H9 (cell line): ENCODE measurements around the gene C5orf46. TPM values are rescaled to one million over a fixed set of nuclear protein-coding genes. Genes with fewer than 3 reads are reported as not detected.
A peak's percentile ranks its signal among the peaks of the same experiment; 100 is the strongest.

Source experiments
- DNase-seq: peaks from one replicate; pipeline ENCODE4 v3.0.0-alpha.2; 2017
- H2AFZ ChIP-seq: one replicate; pipeline ENCODE4 v1.6.1; 2013; ENCODE audit warnings: mild to moderate bottlenecking, low read length, control low read depth, moderate library complexity
- H2AK5ac ChIP-seq: 2 replicates; pipeline ENCODE4 v1.6.1; 2013; ENCODE audit warnings: low read length, control low read depth, mixed read lengths; ENCODE audit not compliant: insufficient read length
- H2BK120ac ChIP-seq: one replicate; pipeline ENCODE4 v1.6.1; 2013; ENCODE audit warnings: low read depth, mild to moderate bottlenecking, low read length, control low read depth, inconsistent platforms; ENCODE audit not compliant: poor library complexity, severe bottlenecking
- H2BK12ac ChIP-seq: 2 replicates; pipeline ENCODE4 v1.6.1; 2013; ENCODE audit warnings: low read length, control low read depth, mixed read lengths, low read depth; ENCODE audit not compliant: insufficient read length
- H2BK15ac ChIP-seq: 2 replicates; pipeline ENCODE4 v1.6.1; 2013; ENCODE audit warnings: low read depth, low read length, control low read depth
- H2BK20ac ChIP-seq: one replicate; pipeline ENCODE4 v1.6.1; 2013; ENCODE audit warnings: low read depth, mild to moderate bottlenecking, low read length, control low read depth, inconsistent platforms; ENCODE audit not compliant: poor library complexity, severe bottlenecking
- H2BK5ac ChIP-seq: 2 replicates; pipeline ENCODE4 v1.6.1; 2013; ENCODE audit warnings: low read length, control low read depth, mixed read lengths; ENCODE audit not compliant: insufficient read length
- H3K14ac ChIP-seq: 2 replicates; pipeline ENCODE4 v1.6.1; 2013; ENCODE audit warnings: low read length, control low read depth; ENCODE audit not compliant: insufficient read depth
- H3K18ac ChIP-seq: 2 replicates; pipeline ENCODE4 v1.6.1; 2013; ENCODE audit warnings: low read depth, mild to moderate bottlenecking, mixed read lengths, low read length, control low read depth; ENCODE audit not compliant: insufficient read length
- H3K23ac ChIP-seq: 2 replicates; pipeline ENCODE4 v1.6.1; 2013; ENCODE audit warnings: low read length, control low read depth, mixed read lengths, low read depth; ENCODE audit not compliant: insufficient read length
- H3K23me2 ChIP-seq: 2 replicates; pipeline ENCODE4 v1.6.1; 2013; ENCODE audit warnings: low read depth, mild to moderate bottlenecking, mixed read lengths, low read length, control low read depth; ENCODE audit not compliant: insufficient read length, poor library complexity, severe bottlenecking
- H3K27ac ChIP-seq: 2 replicates; pipeline ENCODE4 v1.5.1; 2013; ENCODE audit warnings: low read length, control low read depth, mixed read lengths, low read depth; ENCODE audit not compliant: insufficient read length
- H3K27me3 ChIP-seq: 2 replicates; pipeline ENCODE4 v1.6.1; 2013; ENCODE audit warnings: low read length, control low read depth, inconsistent platforms; ENCODE audit not compliant: insufficient read depth
- H3K4ac ChIP-seq: 2 replicates; pipeline ENCODE4 v1.6.1; 2013; ENCODE audit warnings: low read depth, mild to moderate bottlenecking, control low read depth, inconsistent platforms, low read length, moderate library complexity
- H3K4me1 ChIP-seq: 2 replicates; pipeline ENCODE4 v1.6.1; 2013; ENCODE audit warnings: low read length, control low read depth, inconsistent platforms; ENCODE audit not compliant: insufficient read depth
- H3K4me2 ChIP-seq: 2 replicates; pipeline ENCODE4 v1.6.1; 2013; ENCODE audit warnings: low read length, control low read depth, mixed read lengths; ENCODE audit not compliant: insufficient read length, insufficient read depth
- H3K56ac ChIP-seq: 2 replicates; pipeline ENCODE4 v1.6.1; 2013; ENCODE audit warnings: low read depth, mild to moderate bottlenecking, mixed read lengths, low read length, control low read depth; ENCODE audit not compliant: insufficient read length
- H3K79me1 ChIP-seq: 2 replicates; pipeline ENCODE4 v1.6.1; 2013; ENCODE audit warnings: low read depth, mild to moderate bottlenecking, moderate library complexity, low read length, control low read depth, inconsistent platforms; ENCODE audit not compliant: insufficient read depth, poor library complexity, severe bottlenecking
- H3K79me2 ChIP-seq: 2 replicates; pipeline ENCODE4 v1.6.1; 2013; ENCODE audit warnings: low read length, control low read depth, inconsistent platforms; ENCODE audit not compliant: insufficient read depth
- H3K9ac ChIP-seq: 2 replicates; pipeline ENCODE4 v1.6.1; 2013; ENCODE audit warnings: low read length, control low read depth, mixed read lengths; ENCODE audit not compliant: insufficient read length; ENCODE audit errors: extremely low read depth
- H3K9me3 ChIP-seq: one replicate; pipeline ENCODE4 v1.6.1; 2013; ENCODE audit warnings: low read depth, low read length, inconsistent platforms; ENCODE audit not compliant: control insufficient read depth
- H3T11ph ChIP-seq: one replicate; pipeline ENCODE4 v1.6.1; 2013; ENCODE audit warnings: mild to moderate bottlenecking, low read length, control low read depth, inconsistent platforms
- H4K20me1 ChIP-seq: one replicate; pipeline ENCODE4 v1.6.1; 2013; ENCODE audit not compliant: control insufficient read depth, insufficient read length, insufficient read depth
- H4K5ac ChIP-seq: 2 replicates; pipeline ENCODE4 v1.6.1; 2013; ENCODE audit warnings: low read depth, mild to moderate bottlenecking, mixed read lengths, low read length, control low read depth; ENCODE audit not compliant: insufficient read length
- H4K8ac ChIP-seq: replicated peaks from 2 replicates; pipeline ENCODE4 v1.6.1; 2013; ENCODE audit warnings: low read length, control low read depth, mixed read lengths, low read depth; ENCODE audit not compliant: insufficient read length
- H4K91ac ChIP-seq: 2 replicates; pipeline ENCODE4 v1.6.1; 2013; ENCODE audit warnings: low read depth, mild to moderate bottlenecking, moderate library complexity, mixed read lengths, low read length, control low read depth; ENCODE audit not compliant: insufficient read length
- H3K27ac Mint-ChIP-seq, 3 experiments: 2 replicates in 2 of 3; 3 replicates in 1 of 3; pipeline ENCODE4 v1.8.0; 2020 to 2021; ENCODE audit warnings: mixed read lengths in 3 of 3, mild to moderate bottlenecking in 1 of 3, moderate library complexity in 1 of 3
- H3K27me3 Mint-ChIP-seq: 2 replicates; pipeline ENCODE4 v1.8.0; 2021; ENCODE audit warnings: low read depth, mild to moderate bottlenecking, moderate library complexity, mixed read lengths
- H3K36me3 Mint-ChIP-seq, 3 experiments: 2 replicates in 2 of 3; 3 replicates in 1 of 3; pipeline ENCODE4 v1.8.0; 2020 to 2021; ENCODE audit warnings: low read depth in 3 of 3, mixed read lengths in 3 of 3; ENCODE audit not compliant: insufficient read depth in 1 of 3
- H3K4me1 Mint-ChIP-seq, 2 experiments: 2 replicates each; pipeline ENCODE4 v1.8.0; 2020; ENCODE audit warnings: mixed read lengths in 2 of 2
- H3K4me3 Mint-ChIP-seq, 2 experiments: 2 replicates in 1 of 2; 3 replicates in 1 of 2; pipeline ENCODE4 v1.8.0; 2020 to 2021; ENCODE audit warnings: mild to moderate bottlenecking in 2 of 2, mixed read lengths in 2 of 2, moderate library complexity in 1 of 2
- H3K9me3 Mint-ChIP-seq, 2 experiments: 2 replicates in 1 of 2; 3 replicates in 1 of 2; pipeline ENCODE4 v1.8.0; 2020; ENCODE audit warnings: mild to moderate bottlenecking in 2 of 2, mixed read lengths in 2 of 2, moderate library complexity in 1 of 2
- CTCF ChIP-seq: fragments of 200-600 bp; sonication (generic); conservative IDR thresholded peaks from 3 replicates; pipeline ENCODE4 v1.8.0; 2021; ENCODE audit warnings: antibody characterized with exemption, mild to moderate bottlenecking
- WGBS: extraction: QIAGEN DNeasy Blood & Tissue Kit; methylation state at CpG from one replicate; pipeline ENCODE4 v1.1.7; 2013; ENCODE audit warnings: missing lambda C conversion rate, low lambda C conversion rate, mixed read lengths; ENCODE audit not compliant: insufficient read length; ENCODE audit errors: extremely low coverage; 5-methylcytosine and 5-hydroxymethylcytosine counted together
- total RNA-seq: library from RNA; stranded (reverse); gene quantifications from 2 replicates; pipeline ENCODE4 v1.2.1, GENCODE V29; 2021

Gene C5orf46
- total RNA-seq, 1 experiment from 2014 or later = not detected

GRCh38 chr5:147892696-147893296 lies 13.5 kb downstream of the C5orf46 start:
- no CpG with 5 or more reads among the region's 3 CpGs for WGBS
- H2BK12ac ChIP-seq = no peak overlapping the region
- H2BK20ac ChIP-seq = no peak overlapping the region
- H3K27ac ChIP-seq = no peak overlapping the region
- no peaks in the 10 kb centered on the region for H4K20me1 ChIP-seq
- peak overlapping the region; percentile 29 for H2AFZ ChIP-seq
- no peak overlapping the region for H4K5ac ChIP-seq
- no peak overlapping the region for H3K56ac ChIP-seq
- H3K23ac ChIP-seq = no peak overlapping the region
- no peak overlapping the region for H3T11ph ChIP-seq
- H3K4ac ChIP-seq = no peak overlapping the region
- H4K91ac ChIP-seq = no peak overlapping the region
- H3K23me2 ChIP-seq = no peaks in the 10 kb centered on the region
- no peaks in the 10 kb centered on the region for H3K27me3 ChIP-seq
- no peaks in the 10 kb centered on the region for H3K36me3 Mint-ChIP-seq
- H3K14ac ChIP-seq = no peak overlapping the region
- no peak overlapping the region for H4K8ac ChIP-seq
- H3K4me1 ChIP-seq = peaks cover 2% of the 10 kb centered on the region; the same call in 1 of the 2 replicates
- H3K4me2 ChIP-seq = no peak overlapping the region
- no peaks in the 10 kb centered on the region for H3K79me1 ChIP-seq
- H3K18ac ChIP-seq = no peak overlapping the region
- TF ChIP-seq CTCF = no peak
- no peaks in the 10 kb centered on the region for H3K9me3 ChIP-seq
- no peak overlapping the region for H2BK120ac ChIP-seq
- DNase-seq = peak; percentile 52
- peak overlapping the region in 1 of 3 experiments; percentile 88; a peak in 2 of 7 replicates for H3K27ac Mint-ChIP-seq
- H3K9me3 Mint-ChIP-seq = no peaks in the 10 kb centered on the region; a peak in 1 of 5 replicates
- no peaks in the 10 kb centered on the region for H3K27me3 Mint-ChIP-seq
- no peak overlapping the region for H3K9ac ChIP-seq
- peaks cover 6 to 9% of the 10 kb centered on the region in 2 experiments for H3K4me1 Mint-ChIP-seq
- H2BK5ac ChIP-seq = no peak overlapping the region
- H2AK5ac ChIP-seq = no peak overlapping the region
- H3K79me2 ChIP-seq = no peaks in the 10 kb centered on the region
- no peak overlapping the region for H2BK15ac ChIP-seq
- H3K4me3 Mint-ChIP-seq = no peak overlapping the region
